GM13977 (cell line): ENCODE results near the gene GIGYF2.
"Not testable (repeated sequence)": the region's sequence is repeated elsewhere in the genome, so short reads cannot be mapped to it uniquely, and the experiment has no call there.

ENCODE experiments used
- DNase-seq: peaks from one replicate; pipeline ENCODE4 v3.0.0; 2012; ENCODE audit warnings: low spot score
- CTCF ChIP-seq: IDR thresholded peaks from 2 replicates; pipeline ENCODE4 v1.5.1; 2012; ENCODE audit warnings: mild to moderate bottlenecking, control low read depth; ENCODE audit not compliant: insufficient read depth; ENCODE audit errors: extremely low read depth, missing control alignments
- in situ Hi-C: fragments of 300-500 bp; cut with MboI; formaldehyde crosslinking; loops from one replicate; pipeline ENCODE4 v1.12.0; 2022; ENCODE audit warnings: low sequenced_read_pairs, low pct_unique_long_range_greater_than_20kb, mixed read lengths, inconsistent platforms; ENCODE audit not compliant: unreplicated experiment

Gene GIGYF2

GRCh38 chr2:232846055-232846454 lies 148.9 kb downstream of the GIGYF2 start:
- no peak for TF ChIP-seq CTCF
- DNase-seq: no peak
- in situ Hi-C loops: no loop called here

- TF ChIP-seq CTCF: no peak
- no peak for DNase-seq
- in situ Hi-C loops: loop anchor here (25.0 kb wide), 2 partner anchors 187 to 412 kb away; partner anchors contain the start of genes ATG16L1 and NEU2
These were observed 152.9 kb downstream of the GIGYF2 start for GRCh38 chr2:232850039-232850438.

GRCh38 chr2:232852081-232852480 lies 154.9 kb downstream of the GIGYF2 start:
- not testable (repeated sequence) for DNase-seq
- in situ Hi-C loops: loop anchor here (25.0 kb wide), 2 partner anchors 185 to 410 kb away; partner anchors contain the start of genes ATG16L1 and NEU2

- in situ Hi-C loops: loop anchor here (25.0 kb wide), 2 partner anchors 185 to 410 kb away; partner anchors contain the start of genes ATG16L1 and NEU2
- TF ChIP-seq CTCF: no peak
- DNase-seq: no peak
These were observed 155.5 kb downstream of the GIGYF2 start for GRCh38 chr2:232852676-232853075.

GRCh38 chr2:232854082-232854481 lies 157.0 kb downstream of the GIGYF2 start:
- TF ChIP-seq CTCF: no peak
- in situ Hi-C loops: loop anchor here (25.0 kb wide), 2 partner anchors 183 to 408 kb away; partner anchors contain the start of genes ATG16L1 and NEU2
- no peak for DNase-seq

- no peak for DNase-seq
- no peak for TF ChIP-seq CTCF
- in situ Hi-C loops: loop anchor here (25.0 kb wide), 2 partner anchors 180 to 405 kb away; partner anchors contain the start of genes ATG16L1 and NEU2
These were observed 160.0 kb downstream of the GIGYF2 start for GRCh38 chr2:232857158-232857563.

GRCh38 chr2:232859385-232859916 lies 162.3 kb downstream of the GIGYF2 start:
- in situ Hi-C loops: loop anchor here (25.0 kb wide), 2 partner anchors 178 to 403 kb away; partner anchors contain the start of genes ATG16L1 and NEU2
- no peak for DNase-seq
- no peak for TF ChIP-seq CTCF
